ENCODE measurements around the gene CDC14A.

CDC14A gene

GRCh38 chr1:100497796-100498195, 145.5 kb downstream of the CDC14A start:
- DNase-seq: no peak

- DNase-seq: no peak
These were observed 147.0 kb downstream of the CDC14A start for GRCh38 chr1:100499194-100499811.

GRCh38 chr1:100502052-100502792, 149.9 kb downstream of the CDC14A start:
- DNase-seq: peak; percentile 17 to 84 (median 67)

GRCh38 chr1:100506217-100506616, 153.9 kb downstream of the CDC14A start:
- DNase-seq: no peak

GRCh38 chr1:100510451-100510850, 158.1 kb downstream of the CDC14A start:
- no peak for DNase-seq

- no peak for DNase-seq
These were observed 158.8 kb downstream of the CDC14A start for GRCh38 chr1:100511058-100511457.

GRCh38 chr1:100511773-100512172, 159.5 kb downstream of the CDC14A start:
- DNase-seq: no peak

GRCh38 chr1:100512803-100513352, 160.6 kb downstream of the CDC14A start:
- no peak for DNase-seq

- no peak for DNase-seq
These were observed 164.6 kb downstream of the CDC14A start for GRCh38 chr1:100516857-100517256.

- no peak for DNase-seq
These were observed 165.2 kb downstream of the CDC14A start for GRCh38 chr1:100517515-100517914.

- no peak for DNase-seq
These were observed 165.7 kb downstream of the CDC14A start for GRCh38 chr1:100518023-100518422.

- DNase-seq: no peak
These were observed 170.8 kb downstream of the CDC14A start for GRCh38 chr1:100523038-100523652.

GRCh38 chr1:100524355-100524754, 172.0 kb downstream of the CDC14A start:
- no peak for DNase-seq

GRCh38 chr1:100526894-100527293, 174.6 kb downstream of the CDC14A start:
- DNase-seq: no peak

GRCh38 chr1:100528871-100529270, 176.6 kb downstream of the CDC14A start:
- no peak for DNase-seq

- no peak for DNase-seq
These were observed 177.8 kb downstream of the CDC14A start for GRCh38 chr1:100530141-100530540.

GRCh38 chr1:100530880-100531487, 178.7 kb downstream of the CDC14A start:
- no peak for DNase-seq

GRCh38 chr1:100532645-100533044, 180.3 kb downstream of the CDC14A start:
- DNase-seq: no peak

GRCh38 chr1:100535264-100535663, 183.0 kb downstream of the CDC14A start:
- DNase-seq: no peak

GRCh38 chr1:100536031-100536430, 183.7 kb downstream of the CDC14A start:
- DNase-seq: no peak

GRCh38 chr1:100538913-100539835, 186.9 kb downstream of the CDC14A start:
- DNase-seq: peak; percentile 19 to 81 (median 78)

GRCh38 chr1:100539836-100540536, 187.7 kb downstream of the CDC14A start:
- DNase-seq: peak in 2 of 3 experiments; percentile 78 to 81
